Fibroblast of lung (primary cell): ENCODE results near the gene EHMT1. TPM values are rescaled to one million over a fixed set of nuclear protein-coding genes. Genes with fewer than 3 reads are reported as not detected.

Source experiments
- DNase-seq, 2 donors: peaks; one replicate each; pipeline versions ENCODE4 v3.0.0 to v3.0.0-alpha.2; 2010; ENCODE audit warnings: low read depth in 2 of 2
- H2AFZ ChIP-seq: 2 replicates; pipeline ENCODE4 v1.5.1; 2012; ENCODE audit warnings: low read length, control low read depth, inconsistent platforms
- H3K27ac ChIP-seq: 2 replicates; pipeline ENCODE4 v1.5.1; 2011; ENCODE audit warnings: low read length, control low read depth; ENCODE audit not compliant: insufficient read depth
- H3K27me3 ChIP-seq: 2 replicates; pipeline ENCODE4 v1.5.1; 2011; ENCODE audit warnings: mild to moderate bottlenecking, low read length; ENCODE audit not compliant: control insufficient read depth, insufficient read depth
- H3K36me3 ChIP-seq: 2 replicates; pipeline ENCODE4 v1.5.1; 2011; ENCODE audit warnings: low read length; ENCODE audit not compliant: control insufficient read depth, insufficient read depth
- H3K4me1 ChIP-seq: 2 replicates; pipeline ENCODE4 v1.5.1; 2011; ENCODE audit warnings: low read length; ENCODE audit not compliant: control insufficient read depth, insufficient read depth; ENCODE audit errors: extremely low read depth
- H3K4me2 ChIP-seq: 2 replicates; pipeline ENCODE4 v1.5.1; 2011; ENCODE audit warnings: low read length, control low read depth; ENCODE audit not compliant: insufficient read depth; ENCODE audit errors: extremely low read depth
- H3K4me3 ChIP-seq, 4 experiments: fragments of 200-600 bp in 1 of 4; sonication (generic) in 1 of 4; replicated peaks in 1 of 4; 2 replicates each; pipeline ENCODE4 v1.5.1; 2011 to 2016; ENCODE audit warnings: low read length in 4 of 4, low read depth in 3 of 4, mild to moderate bottlenecking in 3 of 4, control low read depth in 2 of 4, inconsistent platforms in 1 of 4, mixed read lengths in 1 of 4; ENCODE audit not compliant: insufficient read depth in 1 of 4; ENCODE audit errors: control extremely low read depth in 1 of 4
- H3K79me2 ChIP-seq: 2 replicates; pipeline ENCODE4 v1.5.1; 2012; ENCODE audit warnings: mild to moderate bottlenecking, low read length, inconsistent platforms; ENCODE audit not compliant: control insufficient read depth, insufficient read depth
- H3K9ac ChIP-seq: 2 replicates; pipeline ENCODE4 v1.5.1; 2011; ENCODE audit warnings: mild to moderate bottlenecking, low read length, control low read depth; ENCODE audit not compliant: insufficient read depth
- H3K9me3 ChIP-seq: 2 replicates; pipeline ENCODE4 v1.5.1; 2012; ENCODE audit warnings: low read depth, low read length; ENCODE audit not compliant: control insufficient read depth, insufficient read depth
- H4K20me1 ChIP-seq: 2 replicates; pipeline ENCODE4 v1.5.1; 2011; ENCODE audit warnings: low read length; ENCODE audit not compliant: control insufficient read depth, insufficient read depth; ENCODE audit errors: extremely low read depth
- EZH2 ChIP-seq: IDR thresholded peaks from 2 replicates; pipeline ENCODE4 v1.5.1; 2012; ENCODE audit warnings: low read length, control low read depth, mild to moderate bottlenecking; ENCODE audit errors: missing control alignments
- polyA plus RNA-seq, 2 donors: library from polyadenylated mRNA; depleted of rRNA in 1 of 2; stranded (reverse) in 1 of 2; unstranded in 1 of 2; fragments of >200 nt; gene quantifications; 2 replicates each; pipeline ENCODE4 v1.2.1, GENCODE V29; 2011 to 2012; ENCODE audit warnings: missing spikeins in 1 of 2
- total RNA-seq: library from RNA; depleted of rRNA; stranded (reverse); fragments of >200 nt; gene quantifications from 2 replicates; pipeline ENCODE4 v1.2.1, GENCODE V29; 2014
- TF ChIP-seq, protein P1 (sequence below), 2 donors: IDR thresholded peaks in 1 of 2; conservative IDR thresholded peaks in 1 of 2; 1 replicate in 1 of 2; 2 replicates in 1 of 2; pipeline ENCODE4 v1.5.1; 2011 to 2012; ENCODE audit warnings: low read length in 2 of 2, control low read depth in 1 of 2, inconsistent platforms in 1 of 2, low read depth in 1 of 2, mild to moderate bottlenecking in 1 of 2

The EHMT1 gene
- total and polyA plus RNA-seq, 2 donors (not counting 1 experiment from before 2014, with no cell fraction given), result 22.4 to 48.6 TPM

GRCh38 chr9:137690930-137691645 is 72.3 kb downstream of the EHMT1 start:
- no peaks in the 10 kb centered on the region for H4K20me1 ChIP-seq

GRCh38 chr9:137691646-137692351 is 73.0 kb downstream of the EHMT1 start:
- H4K20me1 ChIP-seq, result no peaks in the 10 kb centered on the region

More at GRCh38 chr9:137690930-137691645, 72.3 kb downstream of the EHMT1 start:
- peaks cover 68% of the 10 kb centered on the region for H3K79me2 ChIP-seq
- H3K9ac ChIP-seq, result no peak overlapping the region
- peaks cover 2% of the 10 kb centered on the region for H3K4me1 ChIP-seq
- no peak overlapping the region for H3K4me3 ChIP-seq
- no peaks in the 10 kb centered on the region for H3K27me3 ChIP-seq
- no peaks in the 10 kb centered on the region for H3K9me3 ChIP-seq
- H3K27ac ChIP-seq, result no peak overlapping the region
- TF ChIP-seq EZH2, result no peak
- TF ChIP-seq, protein P1, sequence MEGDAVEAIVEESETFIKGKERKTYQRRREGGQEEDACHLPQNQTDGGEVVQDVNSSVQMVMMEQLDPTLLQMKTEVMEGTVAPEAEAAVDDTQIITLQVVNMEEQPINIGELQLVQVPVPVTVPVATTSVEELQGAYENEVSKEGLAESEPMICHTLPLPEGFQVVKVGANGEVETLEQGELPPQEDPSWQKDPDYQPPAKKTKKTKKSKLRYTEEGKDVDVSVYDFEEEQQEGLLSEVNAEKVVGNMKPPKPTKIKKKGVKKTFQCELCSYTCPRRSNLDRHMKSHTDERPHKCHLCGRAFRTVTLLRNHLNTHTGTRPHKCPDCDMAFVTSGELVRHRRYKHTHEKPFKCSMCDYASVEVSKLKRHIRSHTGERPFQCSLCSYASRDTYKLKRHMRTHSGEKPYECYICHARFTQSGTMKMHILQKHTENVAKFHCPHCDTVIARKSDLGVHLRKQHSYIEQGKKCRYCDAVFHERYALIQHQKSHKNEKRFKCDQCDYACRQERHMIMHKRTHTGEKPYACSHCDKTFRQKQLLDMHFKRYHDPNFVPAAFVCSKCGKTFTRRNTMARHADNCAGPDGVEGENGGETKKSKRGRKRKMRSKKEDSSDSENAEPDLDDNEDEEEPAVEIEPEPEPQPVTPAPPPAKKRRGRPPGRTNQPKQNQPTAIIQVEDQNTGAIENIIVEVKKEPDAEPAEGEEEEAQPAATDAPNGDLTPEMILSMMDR (conservative IDR thresholded peaks at IDR 0.05 in 1 of 2, IDR thresholded peaks at IDR 0.05 in 1 of 2; ENCODE audit: low read depth in 1 of 2, low read length in 2 of 2), result no peak
- H3K4me2 ChIP-seq, result no peak overlapping the region
- H3K36me3 ChIP-seq, result no peaks in the 10 kb centered on the region
- DNase-seq, result no peak
- no peak overlapping the region for H2AFZ ChIP-seq

More at GRCh38 chr9:137691646-137692351, 73.0 kb downstream of the EHMT1 start:
- Histone ChIP-seq H2AFZ (no peak overlapping the region), H3K9me3 (no peaks in the 10 kb centered on the region), H3K36me3 (no peaks in the 10 kb centered on the region), H3K4me1 (no peaks in the 10 kb centered on the region), H3K79me2 (peaks cover 70% of the 10 kb centered on the region), H3K4me2 (no peak overlapping the region), H3K27me3 (no peaks in the 10 kb centered on the region), H3K4me3 (no peak overlapping the region), H3K27ac (no peak overlapping the region), H3K9ac (no peak overlapping the region)
- no peak for DNase-seq
- TF ChIP-seq, protein P1 (conservative IDR thresholded peaks at IDR 0.05 in 1 of 2, IDR thresholded peaks at IDR 0.05 in 1 of 2; ENCODE audit: low read depth in 1 of 2, low read length in 2 of 2), result no peak
- TF ChIP-seq EZH2, result no peak
